OCI-LY3 (cell line): ENCODE data around the gene YTHDF2.

Source experiments
- CTCF ChIP-seq: fragments of 200-600, 300-600 bp; sonication (generic); IDR thresholded peaks from 2 replicates; pipeline ENCODE4 v1.5.1; 2014; ENCODE audit warnings: antibody characterized with exemption, low read length, low read depth
- EZH2phosphoT487 ChIP-seq: fragments of 200-600 bp; shearing (Covaris generic); IDR thresholded peaks from 2 replicates; pipeline ENCODE4 v1.6.1; 2018; ENCODE audit warnings: antibody characterized with exemption, mixed run types, low read depth

- no peak for TF ChIP-seq CTCF
- TF ChIP-seq EZH2phosphoT487: no peak
Measured at GRCh38 chr1:28815533-28816185, 78.9 kb downstream of the YTHDF2 start.
